NCI-H2171 (cell line): ENCODE measurements around the gene DAPK2.
"Not testable (repeated sequence)": the region's sequence is repeated elsewhere in the genome, so short reads cannot be mapped to it uniquely, and the experiment has no call there.

ENCODE experiments used
- DNase-seq: peaks from one replicate; lab custom pipeline; 2025; lab: John Stamatoyannopoulos, UW

Gene DAPK2

DNA sequence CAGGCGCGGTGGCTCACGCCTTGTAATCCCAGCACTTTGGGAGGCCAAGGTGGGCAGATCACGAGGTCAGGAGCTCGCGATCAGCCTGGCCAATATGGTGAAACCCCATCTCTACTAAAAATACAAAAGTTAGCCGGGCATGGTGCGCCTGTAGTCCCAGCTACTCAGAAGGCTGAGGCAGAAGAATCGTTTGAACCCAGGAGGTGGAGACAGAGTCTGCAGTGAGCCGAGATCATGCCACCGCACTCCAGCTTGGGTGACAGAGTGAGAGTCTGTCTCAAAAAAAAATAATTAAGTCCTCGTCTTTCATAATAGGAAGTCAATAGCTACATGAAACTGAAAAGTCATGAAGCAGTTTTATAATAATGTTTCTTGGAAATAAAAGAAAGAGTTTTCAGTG, 7.4 kb upstream of the DAPK2 start:
- DNase-seq: not testable (repeated sequence)

DNA sequence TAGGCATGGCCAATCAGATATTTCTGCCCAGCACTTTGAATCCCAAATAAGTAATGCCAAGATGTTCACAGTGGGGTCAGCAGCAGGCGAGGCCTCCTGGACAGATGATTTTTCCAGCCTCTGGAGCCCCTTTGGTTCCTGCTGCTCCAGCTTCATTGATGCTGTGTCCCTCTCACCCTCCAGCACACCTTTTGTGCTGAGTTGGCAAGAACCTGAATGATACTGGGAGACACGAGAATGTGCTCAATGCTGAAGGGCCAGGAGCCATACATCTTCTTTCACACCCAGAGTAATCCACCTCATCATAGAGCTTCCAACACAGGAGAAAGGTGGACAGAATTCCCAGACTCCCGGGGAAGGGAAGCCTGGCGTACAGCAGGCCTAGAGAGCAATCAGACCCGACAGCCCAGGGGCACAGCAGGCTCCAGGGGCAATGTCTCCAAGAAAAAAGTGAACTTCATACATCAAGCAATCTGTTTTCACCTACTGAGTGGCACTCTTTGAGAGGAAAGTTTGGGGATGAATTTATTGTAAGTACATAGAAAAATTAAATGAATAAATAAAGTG, 6.7 kb upstream of the DAPK2 start:
- DNase-seq: no peak

DNA sequence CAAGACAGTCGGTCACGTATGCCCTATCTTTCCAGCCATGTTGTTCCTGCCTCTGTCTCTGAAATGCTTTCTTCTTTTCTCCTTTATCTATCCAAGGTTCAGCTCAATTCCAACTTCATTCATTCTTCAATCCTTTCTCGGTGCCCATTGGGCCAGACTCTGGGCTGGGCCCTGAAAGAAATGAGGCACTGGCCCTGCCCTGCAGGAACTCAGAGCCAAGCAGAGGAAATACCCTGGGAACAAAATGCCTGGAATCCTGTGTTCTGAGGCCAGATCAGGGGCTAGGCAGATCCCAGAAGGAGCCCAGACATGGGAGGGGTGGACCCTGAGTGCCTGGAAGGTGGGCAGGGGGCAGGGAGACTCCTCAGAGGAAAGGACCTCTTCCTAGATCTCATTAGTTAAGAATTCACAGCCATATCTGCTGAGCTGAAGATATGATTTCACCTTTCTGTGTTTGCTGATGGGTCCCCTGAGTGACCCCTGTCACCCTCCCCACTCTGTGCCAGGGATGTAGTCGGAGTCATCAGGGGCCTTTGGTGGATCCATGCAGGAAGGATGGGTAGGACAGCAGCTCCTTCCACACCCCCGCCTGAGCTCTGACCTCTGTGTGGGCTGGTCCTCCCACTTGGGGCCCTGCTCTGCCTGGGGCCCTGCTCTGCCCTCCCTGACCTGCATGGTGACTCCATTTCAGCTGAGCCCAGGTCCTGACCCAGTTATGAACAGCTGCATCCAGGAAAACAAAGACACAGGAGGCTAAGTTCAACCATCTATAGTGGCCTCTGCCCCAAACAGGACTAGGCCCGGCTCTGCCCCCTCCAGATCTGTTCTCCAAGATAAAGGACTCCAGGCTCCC, 5.3 kb upstream of the DAPK2 start:
- no peak for DNase-seq

DNA sequence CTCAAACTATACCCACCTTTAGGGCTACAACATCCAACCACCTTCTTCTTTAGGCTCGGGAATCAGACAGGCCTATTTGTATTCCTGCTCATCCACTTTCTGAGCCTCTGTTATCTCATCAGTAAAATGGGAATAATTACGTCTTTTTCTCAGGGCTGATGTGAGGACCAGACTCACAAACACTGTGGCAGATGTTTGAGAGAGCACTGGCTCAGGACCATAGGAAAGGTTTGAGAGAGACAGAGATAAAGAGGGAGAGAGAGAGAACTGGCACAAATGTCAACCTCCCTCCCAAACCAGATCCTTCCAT, 4.8 kb upstream of the DAPK2 start:
- no peak for DNase-seq

DNA sequence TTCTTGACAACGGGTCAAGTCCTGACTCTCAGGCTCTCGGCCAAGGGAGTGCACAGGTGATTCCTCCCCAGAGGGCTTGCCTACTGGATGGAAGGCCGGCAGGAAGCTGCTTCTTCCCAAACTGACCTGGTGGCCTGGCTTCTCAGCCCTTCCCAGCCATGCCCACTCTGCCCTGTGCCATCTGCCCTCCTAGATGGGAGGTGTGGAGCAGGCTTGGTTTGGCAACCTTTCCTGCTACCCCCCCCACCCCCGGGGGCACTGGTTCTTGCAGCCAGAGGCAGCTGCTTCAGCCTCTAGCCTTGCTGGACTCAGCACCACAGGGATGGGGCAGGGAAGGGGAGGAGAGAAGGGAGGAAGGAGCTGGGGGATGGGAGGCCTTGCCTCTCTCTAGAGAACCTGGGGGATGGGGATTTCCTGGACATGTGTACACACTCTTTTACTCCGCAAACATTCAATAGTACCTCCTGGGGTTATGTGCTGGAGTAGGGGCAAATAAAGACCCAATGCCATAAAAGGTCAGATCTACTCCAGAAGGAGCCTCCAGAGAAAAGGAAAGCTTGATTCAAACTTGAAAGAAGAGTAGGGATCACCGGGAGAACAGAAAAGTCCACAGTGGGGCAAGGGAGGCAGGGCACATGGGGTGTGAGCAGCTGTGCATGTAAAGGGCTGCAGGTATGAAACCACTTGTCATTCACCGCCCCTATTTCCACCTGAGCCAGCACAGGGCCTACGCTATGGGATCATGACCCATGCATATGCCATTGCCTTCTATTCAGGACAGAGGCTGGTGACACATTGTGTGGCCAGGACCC, 4.2 kb upstream of the DAPK2 start:
- no peak for DNase-seq

DNA sequence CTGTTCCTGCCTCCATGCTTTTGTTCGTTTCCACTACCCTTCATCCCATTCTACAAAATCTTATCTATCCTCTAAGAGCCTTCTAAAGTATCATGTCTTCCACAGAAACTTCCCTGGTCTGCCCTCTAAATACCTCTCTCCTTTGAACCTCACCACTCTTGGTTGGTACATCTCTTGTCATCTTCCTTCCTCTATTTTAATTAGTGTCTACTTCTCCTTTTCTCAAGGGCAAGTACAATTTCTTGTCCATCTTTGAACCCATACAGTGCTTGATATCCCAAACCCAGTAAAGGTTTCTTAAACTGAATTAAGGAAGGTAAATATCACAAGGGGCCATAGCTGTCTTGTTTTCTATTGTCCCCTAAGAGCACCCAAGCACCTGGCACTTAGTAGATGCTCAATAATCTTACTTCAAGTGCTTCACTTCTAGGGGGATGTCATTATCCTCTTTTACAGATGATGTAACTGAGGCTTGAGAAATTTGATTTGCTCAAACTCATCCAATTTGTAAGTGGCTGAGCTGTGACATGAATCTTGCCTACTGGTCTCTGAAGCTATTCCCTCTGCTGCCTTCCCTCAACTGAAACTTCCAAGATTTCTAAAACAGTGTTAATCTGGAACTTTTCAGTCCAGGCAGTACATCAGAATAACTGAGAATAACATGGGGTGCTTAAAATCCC, 2.6 kb upstream of the DAPK2 start:
- no peak for DNase-seq

DNA sequence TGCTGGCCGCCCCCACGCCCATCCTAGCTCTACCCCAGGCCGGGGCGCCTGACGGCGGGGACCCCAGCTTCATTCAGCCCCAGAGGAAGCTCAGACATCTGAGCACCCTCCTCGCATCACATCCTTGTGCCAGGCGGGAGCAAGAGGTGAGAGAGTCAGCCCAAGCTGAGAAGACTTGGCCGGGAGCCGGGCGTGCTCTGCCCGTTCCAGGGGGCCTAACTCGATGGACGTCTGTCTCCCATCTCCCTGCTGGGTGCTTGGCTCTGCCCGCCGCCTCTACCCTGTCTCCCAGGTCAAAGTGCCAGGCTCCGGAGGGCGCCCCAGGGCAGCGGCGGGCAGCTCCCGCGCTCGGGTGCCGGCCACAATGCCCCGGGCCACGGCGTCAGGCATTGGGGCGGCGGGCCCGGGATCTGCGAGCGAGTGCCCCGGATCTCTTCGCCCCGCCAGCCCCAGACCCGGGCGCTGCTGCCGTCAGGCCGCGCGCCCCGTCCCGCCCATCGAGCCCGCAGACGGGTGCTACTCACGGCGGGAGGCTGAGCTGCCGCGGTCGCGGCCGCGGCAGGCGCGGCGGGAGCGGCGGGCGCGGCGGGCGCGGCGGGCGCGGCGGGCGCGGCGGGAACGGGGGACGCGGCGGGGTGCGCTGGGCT, 388 bp downstream of the DAPK2 start:
- DNase-seq: no peak

DNA sequence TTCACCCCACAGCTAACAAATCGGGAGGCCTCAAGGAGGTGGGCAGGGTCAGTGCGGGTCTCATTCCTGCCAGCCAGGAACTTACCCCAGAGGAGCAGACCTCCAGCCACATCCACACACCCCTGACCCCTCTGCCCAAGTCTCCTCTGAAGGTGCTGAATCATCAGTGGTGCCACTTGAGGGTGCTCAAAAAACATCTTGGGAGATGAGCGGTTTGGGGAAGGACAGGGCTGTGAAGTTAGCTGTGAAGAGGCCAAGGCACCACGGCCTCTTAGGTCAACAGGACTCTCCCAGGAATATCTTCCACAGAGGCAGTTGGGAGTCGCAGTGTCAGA, 1.2 kb downstream of the DAPK2 start:
- no peak for DNase-seq

DNA sequence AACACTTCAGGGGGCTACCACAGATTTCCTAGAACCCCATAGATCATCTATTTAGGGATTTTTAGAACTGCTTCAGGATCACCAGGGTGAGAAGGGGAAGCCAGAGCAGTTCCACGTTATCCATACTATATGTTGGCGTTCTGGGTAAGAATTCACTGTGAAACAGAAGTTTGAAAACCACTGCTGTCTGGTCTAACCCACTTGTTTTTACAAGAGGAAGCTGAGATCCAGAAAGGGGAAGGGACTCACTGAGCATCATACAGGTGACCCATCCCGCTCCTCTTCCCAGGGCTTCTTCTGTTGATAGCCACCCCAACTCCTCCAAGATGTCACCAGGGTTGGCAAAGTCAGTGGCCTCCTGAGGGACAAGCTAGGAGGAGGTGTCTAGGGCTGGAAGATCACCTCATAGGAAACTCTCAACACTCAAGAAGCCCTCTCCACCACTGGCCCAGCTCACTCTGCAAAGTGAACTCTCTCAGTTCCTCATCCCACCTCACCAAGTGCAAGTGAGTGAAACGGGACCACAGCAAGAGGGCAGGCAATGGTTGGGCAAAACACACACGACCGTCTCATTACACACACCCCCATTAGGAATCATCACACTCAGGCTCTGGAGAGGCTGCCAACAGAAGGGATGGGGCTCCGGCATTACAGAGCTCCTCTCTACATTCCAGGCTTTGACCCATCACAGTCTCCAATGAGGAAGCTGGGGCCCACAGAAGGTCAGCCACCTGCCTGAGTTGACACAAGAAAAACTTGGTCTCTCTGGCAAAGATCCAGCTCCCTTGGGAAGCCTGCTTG, 1.8 kb downstream of the DAPK2 start:
- DNase-seq: no peak

DNA sequence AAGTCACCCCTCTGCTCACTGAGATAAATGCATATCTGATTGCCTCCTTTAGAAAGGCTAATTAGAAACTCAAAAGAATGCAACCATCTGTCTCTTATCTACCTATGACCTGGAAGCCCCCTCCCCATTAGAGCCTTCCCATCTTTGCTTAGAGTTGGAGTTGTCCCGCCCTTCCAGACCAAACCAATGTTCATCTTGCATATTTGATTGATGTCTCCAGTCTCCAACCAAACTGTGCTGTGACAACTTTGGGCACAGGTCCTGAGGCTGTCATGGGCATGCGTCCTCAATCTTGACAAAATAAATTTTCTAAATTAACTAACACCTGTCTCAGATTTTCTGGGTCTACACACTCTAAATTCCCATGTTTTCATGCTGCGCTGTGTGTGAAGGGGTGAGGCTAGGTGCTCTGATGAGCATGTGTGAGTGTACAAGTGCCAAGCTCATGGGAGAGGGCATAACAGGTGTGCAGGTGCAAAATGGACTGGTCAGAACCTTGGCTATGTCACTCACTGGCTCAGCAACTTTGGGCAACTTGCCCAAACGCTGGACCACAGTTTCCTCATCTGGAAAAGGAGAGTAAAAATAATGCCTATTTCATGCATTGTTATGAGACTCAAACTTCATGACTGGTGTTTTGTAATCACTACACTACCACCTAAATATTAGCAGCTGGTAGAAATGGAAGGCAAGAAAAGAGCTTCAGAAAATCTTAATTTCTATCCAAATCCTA, 7.2 kb downstream of the DAPK2 start:
- no peak for DNase-seq

DNA sequence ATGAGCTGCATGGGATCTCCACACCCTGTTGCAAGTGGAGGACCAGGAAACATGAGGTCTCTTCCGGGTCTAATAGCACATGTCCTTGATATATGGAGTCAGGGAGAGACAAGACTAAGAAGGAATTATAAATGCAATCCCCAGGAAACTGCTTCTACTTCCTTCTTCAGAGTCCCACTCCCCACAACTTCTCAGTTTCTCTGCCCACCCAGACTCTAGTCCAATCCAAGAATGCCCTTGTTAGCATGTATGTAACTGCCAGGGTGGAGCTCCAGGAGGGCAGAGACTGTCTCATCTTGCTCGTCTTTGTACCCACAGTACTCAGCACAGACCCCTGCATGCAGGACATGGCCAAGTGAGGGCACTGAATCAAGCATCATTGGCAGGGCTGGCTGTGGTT, 8.3 kb downstream of the DAPK2 start:
- no peak for DNase-seq

DNA sequence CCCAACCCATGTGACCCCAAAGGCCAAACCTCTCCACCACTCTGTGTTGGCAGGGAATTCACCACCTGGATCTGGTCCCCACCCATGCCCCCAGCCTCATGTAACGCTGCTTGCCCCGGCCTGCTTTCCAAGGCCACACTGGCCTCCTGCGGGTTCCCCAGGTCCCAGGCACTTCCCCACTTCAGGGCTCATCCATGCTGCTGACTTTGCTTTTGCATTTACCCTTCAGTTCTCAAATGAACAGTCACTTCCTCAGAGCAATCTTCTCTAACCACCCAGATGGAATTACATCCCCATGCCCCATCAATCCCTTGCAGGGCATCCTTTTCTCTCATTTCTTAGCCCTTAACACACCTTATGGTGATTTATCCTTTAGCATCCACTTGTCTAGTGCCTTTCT, 9.2 kb downstream of the DAPK2 start:
- no peak for DNase-seq

DNA sequence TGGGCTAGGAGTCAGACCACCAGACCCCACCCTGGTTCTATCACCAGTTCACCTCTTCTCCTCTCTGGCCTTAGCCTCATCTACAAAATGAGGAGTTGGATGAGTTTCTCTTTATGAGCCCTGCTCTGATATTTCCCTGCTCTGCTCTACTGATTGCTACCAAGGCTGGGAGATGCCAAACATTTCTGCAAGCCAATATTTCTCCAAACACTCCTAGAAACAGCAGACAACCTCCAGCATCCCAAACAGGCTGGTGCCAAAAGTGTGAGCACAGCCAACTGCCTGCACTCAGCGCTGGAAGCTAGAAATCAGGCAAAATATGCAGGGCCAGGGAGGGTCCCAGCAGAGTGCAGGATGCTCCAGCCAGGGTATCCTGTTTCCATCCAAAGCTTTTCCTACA, 10.8 kb downstream of the DAPK2 start:
- DNase-seq: no peak

DNA sequence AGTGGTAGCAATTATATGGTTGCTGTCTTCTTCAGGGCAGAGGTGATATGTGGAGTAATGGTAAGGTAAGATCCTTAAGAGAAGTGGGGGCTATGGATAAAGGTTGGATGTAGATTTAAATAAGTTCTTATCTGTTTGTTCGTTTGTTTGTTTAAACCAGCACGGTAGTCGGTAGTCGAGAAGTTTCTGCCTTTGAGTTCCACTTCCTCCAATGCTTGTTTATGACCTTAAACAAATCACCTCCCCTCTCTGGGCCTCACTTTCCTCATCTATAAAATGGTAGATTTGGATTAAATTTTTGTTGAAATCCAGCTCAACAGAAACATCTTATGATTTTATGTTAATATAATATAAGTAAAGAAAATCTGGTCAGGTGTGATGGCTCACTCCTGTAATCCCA, 11.8 kb downstream of the DAPK2 start:
- DNase-seq: no peak

DNA sequence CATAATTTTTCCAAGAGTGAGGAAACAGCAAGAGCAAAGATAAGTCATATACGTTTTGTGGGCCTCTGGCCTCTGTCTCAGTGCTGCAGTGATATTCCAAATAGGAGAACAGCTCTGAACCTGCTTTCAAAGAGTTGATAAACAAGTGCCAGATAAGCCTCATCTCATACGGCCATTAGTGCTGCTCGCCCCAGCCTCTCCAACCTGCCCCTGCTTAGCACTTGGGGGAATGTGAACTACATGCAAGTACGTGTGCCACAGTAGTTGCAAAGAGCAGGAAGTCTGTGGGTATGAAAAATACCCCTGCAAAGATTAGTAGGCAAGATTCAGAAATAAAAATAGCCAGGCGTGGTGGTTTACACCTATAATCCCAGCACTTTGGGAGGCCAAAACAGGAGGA, 14.0 kb downstream of the DAPK2 start:
- DNase-seq: no peak

DNA sequence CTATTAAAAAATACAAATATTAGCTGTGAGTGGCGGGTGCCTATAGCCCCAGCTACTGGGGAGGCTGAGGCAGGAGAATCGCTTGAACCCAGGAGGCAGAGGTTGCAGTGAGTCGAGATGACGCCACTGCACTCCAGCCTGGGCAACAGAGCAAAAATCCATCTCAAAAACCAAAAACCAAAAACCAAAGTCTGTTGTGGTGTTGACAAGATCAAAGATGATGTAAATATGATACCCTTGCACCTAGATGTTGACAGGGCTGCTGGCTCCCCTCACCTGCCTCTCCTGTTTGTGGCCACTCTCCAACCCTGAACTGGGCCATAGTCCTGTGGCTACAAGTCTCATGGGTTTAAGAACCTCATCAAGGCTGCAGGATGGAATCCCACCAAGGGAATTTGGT, 16.2 kb downstream of the DAPK2 start:
- DNase-seq: no peak

DNA sequence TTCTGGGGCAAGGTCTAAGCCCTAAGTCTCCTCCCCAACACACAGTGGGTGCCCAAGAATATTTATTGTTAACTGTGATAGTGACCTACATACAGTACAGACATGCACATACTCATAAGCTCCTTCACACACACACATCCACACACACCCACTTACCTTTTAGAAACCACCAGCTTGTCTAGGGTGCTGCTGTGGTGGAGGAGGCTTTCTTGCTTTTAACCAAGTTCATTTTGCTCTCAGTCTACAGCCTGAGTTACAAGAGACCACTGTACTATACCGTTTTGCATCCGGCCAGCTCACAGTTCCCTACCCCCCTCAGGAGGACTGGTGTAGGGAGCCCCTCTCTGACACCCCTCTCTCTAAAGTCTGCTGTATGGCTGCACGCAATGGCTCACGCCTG, 16.7 kb downstream of the DAPK2 start:
- DNase-seq: no peak

DNA sequence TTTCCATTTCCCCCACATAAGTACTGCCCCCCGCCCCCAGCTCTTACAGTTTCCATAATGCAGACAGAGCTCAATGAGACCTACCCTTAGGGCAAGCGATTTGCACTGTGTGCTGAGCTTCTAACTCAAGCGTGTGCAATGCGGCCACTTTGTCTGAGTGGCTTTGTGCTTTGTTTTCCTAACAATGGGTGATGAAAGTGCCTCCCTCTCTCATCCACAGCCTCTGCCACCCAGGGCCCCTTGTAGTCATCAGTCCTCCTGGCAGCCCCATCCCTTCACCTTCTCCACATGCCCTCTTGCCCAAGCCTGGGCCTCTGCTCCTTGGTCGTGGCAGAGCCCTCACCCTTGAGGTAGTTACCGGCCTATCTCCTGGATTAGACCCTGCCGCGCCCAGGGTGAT, 17.2 kb downstream of the DAPK2 start:
- DNase-seq: no peak

DNA sequence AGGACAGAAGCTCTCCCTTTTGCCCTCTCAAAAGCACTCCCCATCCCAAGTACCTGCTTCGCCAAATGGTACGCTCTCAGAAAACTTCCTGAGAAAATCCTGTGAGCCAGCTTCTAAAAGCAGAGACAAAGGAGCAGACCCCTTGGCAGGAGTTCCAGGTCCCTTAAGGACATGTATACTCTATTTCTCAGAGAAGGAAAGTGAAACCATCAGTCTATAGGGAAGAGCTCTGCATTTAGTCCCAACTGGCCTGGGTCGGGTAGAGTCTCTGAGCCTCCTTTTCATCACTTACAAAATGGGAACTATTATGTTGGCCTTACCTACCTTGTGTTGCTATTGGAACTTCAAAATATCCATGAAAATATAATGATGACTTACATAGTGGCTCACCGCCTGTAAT, 19.7 kb downstream of the DAPK2 start:
- DNase-seq: no peak

DNA sequence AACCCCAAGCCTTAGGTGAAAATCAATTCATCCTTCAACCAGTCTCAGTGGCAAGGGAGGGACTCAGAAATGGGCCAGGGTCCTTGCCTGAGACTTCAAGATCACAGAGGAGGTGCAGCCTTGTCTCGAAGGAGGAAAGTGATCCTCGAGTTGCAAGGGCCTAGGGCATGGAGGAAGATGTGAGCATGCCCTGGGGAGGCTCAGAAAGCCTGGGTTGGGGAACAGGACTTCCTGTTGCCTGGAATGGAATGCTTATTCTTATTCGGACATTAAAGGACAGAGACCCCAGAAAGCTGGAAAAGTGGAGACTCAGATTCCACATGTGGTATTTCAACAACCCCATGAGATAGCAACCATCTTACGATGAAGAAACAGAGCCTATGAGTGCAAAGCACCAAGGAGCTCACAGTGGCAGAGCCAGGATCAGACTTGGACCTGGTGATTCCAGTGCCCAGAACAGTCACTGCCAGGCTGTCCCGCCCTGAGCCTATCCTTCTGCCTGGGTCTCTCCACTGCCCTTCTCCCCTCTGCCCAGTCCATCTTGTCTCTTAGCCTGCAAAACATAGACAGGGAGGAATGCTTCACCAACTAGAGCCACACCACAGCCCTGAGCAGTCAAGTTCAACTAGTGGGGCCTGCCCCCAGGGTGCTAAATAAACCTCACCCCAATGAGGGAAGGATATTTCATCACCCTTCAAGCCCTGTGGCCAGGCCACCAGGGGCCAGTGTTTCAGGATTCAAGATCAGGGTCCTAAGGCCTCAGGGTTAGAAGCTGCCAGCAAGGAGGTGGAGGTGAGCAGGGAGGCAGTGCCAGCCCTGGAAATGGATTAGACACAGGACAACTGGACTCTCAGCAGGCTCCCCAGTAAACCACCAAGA, 21.9 kb downstream of the DAPK2 start:
- no peak for DNase-seq
